GM04504 (cell line): Measurements from ENCODE around the gene HPSE2.
A peak's percentile ranks its signal among the peaks of the same experiment; 100 is the strongest.
"Not testable (repeated sequence)": the region's sequence is repeated elsewhere in the genome, so short reads cannot be mapped to it uniquely, and the experiment has no call there.

Experiments used
- DNase-seq: peaks from one replicate; pipeline ENCODE4 v3.0.0-alpha.2; 2012; ENCODE audit warnings: low read depth

The HPSE2 gene

GRCh38 chr10:99235658-99236626 is at the start of gene HPSE2:
TSS of gene HPSE2 (minus strand) at chr10:99235852.
- no peak for DNase-seq

DNA sequence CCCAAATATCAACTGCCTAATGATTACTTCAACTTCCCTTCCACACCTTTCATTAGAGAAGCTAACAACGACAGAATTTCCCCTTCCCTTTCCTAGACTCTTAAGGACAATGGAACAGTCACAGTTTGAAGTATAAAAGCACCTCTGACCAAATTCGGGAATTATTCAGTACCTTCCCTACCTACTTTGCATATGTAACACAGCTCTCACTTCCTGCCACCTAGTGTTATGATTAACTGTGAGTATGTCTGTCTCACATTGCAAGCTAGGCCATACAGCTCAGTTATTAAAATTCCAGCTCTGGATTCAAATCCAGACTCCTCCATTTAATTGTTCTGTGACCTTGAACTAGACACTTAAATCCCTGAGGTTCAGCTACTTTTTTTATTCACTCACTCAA is 44.8 kb upstream of the HPSE2 start:
- DNase-seq = no peak

DNA sequence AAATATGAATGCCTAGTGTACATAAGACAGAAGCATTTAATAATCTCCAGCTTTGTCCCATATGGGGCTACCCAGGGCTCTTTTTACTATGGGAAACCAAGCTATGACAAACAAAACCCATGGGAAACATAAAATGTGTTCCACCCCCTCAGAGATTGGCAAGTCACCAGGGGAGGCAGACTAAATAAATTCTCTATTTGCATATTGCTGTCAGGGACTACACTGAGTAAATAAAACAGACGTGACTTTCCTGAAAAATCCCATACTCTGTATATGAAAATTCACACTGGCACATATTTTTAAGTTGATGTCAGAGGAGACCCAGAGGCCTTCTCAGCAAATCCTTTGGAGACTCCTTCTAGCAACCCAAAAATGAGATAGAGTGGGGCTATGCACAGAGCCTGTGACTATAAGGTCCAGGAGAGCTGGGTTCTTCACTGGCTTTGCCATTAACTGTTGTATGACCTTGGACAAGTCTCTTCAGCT is 44.0 kb upstream of the HPSE2 start:
- DNase-seq = peak; percentile 43

DNA sequence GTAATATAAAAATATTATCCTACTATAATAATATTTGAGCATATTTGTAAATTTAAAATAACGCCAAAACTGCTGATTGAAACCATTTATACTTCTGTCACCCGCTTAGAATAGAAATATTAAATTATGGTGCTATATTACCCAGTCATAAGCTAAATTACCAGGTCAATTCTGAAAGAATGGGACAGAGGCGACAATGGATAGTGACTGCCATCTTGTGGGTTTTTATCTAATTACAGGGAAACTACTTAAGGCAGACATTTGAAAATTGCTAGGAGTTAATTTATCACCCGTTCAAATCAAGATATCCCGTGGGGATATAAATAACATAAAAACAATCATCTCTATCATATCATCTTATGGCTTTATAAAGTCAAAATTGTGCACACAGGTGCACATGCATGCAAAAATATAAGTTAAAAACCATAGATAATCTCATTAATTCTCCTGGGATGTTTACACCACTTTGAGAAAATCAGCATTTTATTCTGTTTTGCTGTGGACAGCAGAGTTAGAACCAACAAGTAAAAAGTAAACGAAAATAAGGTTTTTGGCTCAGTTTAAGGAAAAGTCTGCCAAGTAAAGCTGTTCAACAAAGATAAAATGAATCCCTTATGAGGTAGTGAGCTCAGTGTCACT is 41.3 kb upstream of the HPSE2 start:
- no peak for DNase-seq

- no peak for DNase-seq
These were observed 30.7 kb upstream of the HPSE2 start for GRCh38 chr10:99266383-99266782.

GRCh38 chr10:99248824-99249223 is 13.2 kb upstream of the HPSE2 start:
- no peak for DNase-seq

- DNase-seq = not testable (repeated sequence)
These were observed 12.2 kb upstream of the HPSE2 start for GRCh38 chr10:99247893-99248292.

- no peak for DNase-seq
These were observed 1.1 kb upstream of the HPSE2 start for GRCh38 chr10:99236627-99237309.

GRCh38 chr10:99234791-99235657 is 628 bp downstream of the HPSE2 start:
- DNase-seq = no peak

DNA sequence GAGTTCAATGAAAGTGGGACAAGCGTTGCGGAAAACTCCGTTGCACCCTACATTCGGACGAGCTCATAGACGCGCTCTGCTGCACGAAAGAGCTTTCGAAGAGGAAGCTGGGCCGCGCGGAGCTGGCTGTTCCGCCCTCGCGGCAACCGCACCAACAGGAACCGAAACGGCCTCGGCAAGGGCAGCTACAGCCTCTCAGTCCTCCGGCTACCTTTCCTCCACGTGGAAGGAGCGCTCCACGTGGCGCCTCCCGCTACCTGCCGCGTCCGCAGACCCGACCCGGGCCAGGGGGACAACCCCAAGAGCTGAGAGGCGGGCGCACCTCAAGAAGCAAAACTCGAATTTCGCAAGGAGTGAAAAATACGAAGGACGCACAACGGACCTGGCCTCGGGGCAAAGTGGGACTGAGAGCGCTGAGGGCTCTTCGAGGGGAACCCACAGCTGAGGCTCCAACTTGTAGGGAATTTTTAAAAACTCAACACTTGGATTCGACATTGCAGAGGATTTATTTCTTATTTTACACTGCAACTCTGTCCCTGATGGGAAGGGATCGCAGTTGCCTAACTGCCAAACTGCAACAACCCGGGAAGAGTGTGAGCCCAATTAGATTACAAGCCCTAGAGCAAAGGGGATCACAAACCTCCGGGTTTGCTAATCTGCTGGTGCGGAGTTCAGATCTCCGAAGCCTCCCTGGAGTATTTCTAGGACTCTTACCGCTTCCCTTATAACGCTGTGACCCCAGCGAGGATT is 1.4 kb downstream of the HPSE2 start:
- no peak for DNase-seq

DNA sequence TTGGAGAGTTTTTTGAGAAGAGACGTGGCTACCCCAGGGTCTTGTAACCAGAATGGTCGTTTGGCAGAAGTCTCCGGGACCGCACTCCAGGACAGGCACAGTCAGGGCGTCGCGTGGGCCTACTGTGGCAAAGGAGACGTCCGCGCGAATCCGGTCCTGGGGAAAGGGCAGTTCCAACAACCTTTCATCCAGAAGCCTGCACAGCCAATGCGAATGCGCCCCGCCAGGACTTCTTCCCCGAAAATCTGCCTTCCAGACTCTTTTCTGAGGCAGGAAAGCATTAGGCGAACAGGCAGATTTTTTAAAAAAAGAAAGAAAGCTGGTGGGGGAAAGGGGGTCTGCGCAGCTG is 2.0 kb downstream of the HPSE2 start:
- DNase-seq = no peak

DNA sequence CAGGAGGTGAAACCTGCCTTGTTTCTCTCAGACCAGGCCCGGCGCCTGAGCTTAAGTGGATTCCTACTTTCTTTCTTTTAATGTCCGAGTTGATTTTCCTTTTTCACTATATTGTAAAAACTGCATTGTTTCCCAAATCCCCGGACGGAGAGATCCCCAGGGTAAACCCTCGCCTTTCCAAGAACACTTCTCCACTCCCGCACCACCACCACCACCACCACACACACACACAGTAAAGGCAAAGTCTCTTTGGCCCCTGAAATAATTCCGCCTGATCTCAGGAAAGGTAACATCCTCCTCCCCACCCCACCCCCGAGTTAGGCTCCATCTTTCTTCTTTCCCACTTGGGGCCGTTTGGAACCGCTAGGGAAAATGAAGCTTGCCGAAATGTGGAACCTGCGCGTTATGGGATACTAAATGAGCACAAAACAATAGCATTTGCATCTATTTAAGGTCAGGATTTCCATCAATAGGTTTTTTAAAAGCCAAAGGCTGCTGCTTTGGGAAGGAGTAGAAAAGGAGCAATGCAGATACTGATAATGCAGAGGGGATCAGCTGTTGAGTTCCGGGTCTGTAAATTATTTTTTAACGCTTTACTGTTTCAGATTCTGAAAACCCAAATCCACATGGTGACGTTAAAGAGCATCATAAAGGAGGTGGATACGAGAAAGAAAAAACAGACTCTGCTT is 2.5 kb downstream of the HPSE2 start:
- no peak for DNase-seq

GRCh38 chr10:99232360-99232999 is 3.2 kb downstream of the HPSE2 start:
- DNase-seq = no peak

DNA sequence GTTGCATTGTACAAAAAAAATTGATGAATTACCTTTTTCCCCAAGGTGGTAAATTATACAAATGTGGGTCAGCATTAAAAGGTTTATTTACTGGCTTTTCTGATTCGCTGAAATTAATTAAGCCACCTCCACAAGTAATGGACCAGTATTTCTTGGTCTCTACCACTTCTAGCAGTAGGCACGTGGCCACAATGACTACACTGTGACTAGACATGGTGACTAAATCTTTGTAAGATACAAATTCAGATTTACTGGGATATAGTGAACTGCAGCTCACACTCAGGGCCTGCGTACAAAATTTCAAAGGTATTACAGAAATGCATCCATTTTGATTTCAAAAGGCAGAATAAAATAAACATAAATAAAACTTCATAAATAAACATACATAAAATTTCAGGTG is 10.9 kb downstream of the HPSE2 start:
- no peak for DNase-seq

DNA sequence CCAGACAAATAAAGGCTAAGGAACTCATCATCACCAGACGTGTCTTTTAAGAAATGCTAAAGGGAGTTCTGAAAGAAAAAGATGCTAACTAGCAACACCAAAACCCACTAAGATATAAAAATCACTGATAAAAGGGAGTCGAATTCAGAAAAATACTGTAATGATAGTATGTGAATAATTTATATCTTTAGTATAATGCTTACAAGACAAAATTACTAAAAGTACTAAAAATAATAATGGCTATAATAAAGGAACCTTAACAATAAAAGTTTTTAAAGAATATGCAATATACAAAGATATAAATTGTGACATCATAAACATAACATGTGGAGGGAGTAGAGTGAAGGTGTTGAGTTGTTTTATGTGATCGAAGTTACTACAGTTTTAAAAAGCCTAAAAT is 28.3 kb downstream of the HPSE2 start:
- DNase-seq = no peak

DNA sequence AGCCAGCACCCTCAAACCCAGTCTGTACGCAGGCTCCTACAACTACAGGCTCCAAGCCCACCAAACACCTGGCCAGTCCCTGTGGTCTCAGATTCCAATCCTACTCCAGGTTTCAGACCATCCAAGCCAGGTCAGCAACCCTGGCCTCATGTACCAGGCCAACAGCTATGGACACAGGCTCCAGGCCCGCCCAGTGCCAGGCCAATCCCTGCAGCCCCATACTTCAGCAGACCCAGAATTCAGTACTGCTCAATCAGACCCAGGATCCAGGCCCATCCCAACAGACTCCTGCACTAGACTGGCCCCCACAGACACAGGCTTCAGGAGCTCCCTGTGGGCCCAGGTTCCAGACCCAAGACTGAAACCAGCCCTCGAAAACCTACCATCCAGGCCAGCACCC is 32.3 kb downstream of the HPSE2 start:
- DNase-seq = no peak

DNA sequence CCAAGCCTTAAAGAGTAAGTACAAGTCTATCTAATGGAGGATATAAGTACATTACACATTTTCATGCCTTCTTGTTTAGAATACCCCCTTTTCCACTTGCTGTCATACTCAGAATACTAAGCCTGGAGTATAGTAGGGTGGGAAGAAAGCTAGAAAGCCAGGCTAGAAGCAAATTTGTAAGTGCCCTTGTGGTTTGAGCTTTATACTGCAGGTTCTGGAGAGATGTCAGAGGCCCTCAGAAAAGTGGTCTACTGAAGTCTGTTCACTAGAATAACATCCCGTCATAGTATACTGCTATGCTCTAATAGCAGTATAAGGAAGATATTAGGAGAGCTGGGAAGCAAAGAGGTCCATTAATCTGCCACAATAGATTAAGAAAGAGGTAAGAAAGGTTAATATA is 62.7 kb downstream of the HPSE2 start:
- no peak for DNase-seq

- peak; percentile 4 for DNase-seq
These were observed 63.4 kb downstream of the HPSE2 start for GRCh38 chr10:99172128-99172738.

GRCh38 chr10:99170116-99170675 is 65.5 kb downstream of the HPSE2 start:
- no peak for DNase-seq
